HUES6 (cell line): ENCODE data around the gene ANKRD9.
"Not testable (repeated sequence)": the region's sequence is repeated elsewhere in the genome, so short reads cannot be mapped to it uniquely, and the experiment has no call there.

Source experiments
- H3K27ac ChIP-seq: 2 replicates; pipeline ENCODE4 v1.7.0; 2013; ENCODE audit warnings: low read depth, mild to moderate bottlenecking, low read length, inconsistent platforms
- H3K27me3 ChIP-seq: 2 replicates; pipeline ENCODE4 v1.6.1; 2013; ENCODE audit warnings: low read length; ENCODE audit not compliant: control insufficient read depth, insufficient read depth
- H3K36me3 ChIP-seq: 2 replicates; pipeline ENCODE4 v1.6.1; 2013; ENCODE audit warnings: low read length; ENCODE audit not compliant: control insufficient read depth, insufficient read depth
- H3K4me1 ChIP-seq: 2 replicates; pipeline ENCODE4 v1.6.1; 2013; ENCODE audit warnings: low read length; ENCODE audit not compliant: control insufficient read depth, insufficient read depth
- H3K4me3 ChIP-seq: 2 replicates; pipeline ENCODE4 v1.5.1; 2013; ENCODE audit warnings: low read depth, low read length
- H3K9ac ChIP-seq: one replicate; pipeline ENCODE4 v1.6.1; 2013; ENCODE audit warnings: mild to moderate bottlenecking, low read length
- H3K9me3 ChIP-seq: 2 replicates; pipeline ENCODE4 v1.6.1; 2013; ENCODE audit warnings: low read depth, low read length; ENCODE audit not compliant: control insufficient read depth, insufficient read depth

Gene ANKRD9

GRCh38 chr14:102530828-102531478 lies 21.4 kb upstream of the ANKRD9 start:
- Histone ChIP-seq H3K27ac (no peak overlapping the region), H3K4me1 (peaks cover 6% of the 10 kb centered on the region; the same call in 1 of the 2 replicates), H3K9me3 (no peaks in the 10 kb centered on the region), H3K27me3 (no peaks in the 10 kb centered on the region), H3K9ac (no peak overlapping the region), H3K4me3 (no peak overlapping the region), H3K36me3 (no peaks in the 10 kb centered on the region)

DNA sequence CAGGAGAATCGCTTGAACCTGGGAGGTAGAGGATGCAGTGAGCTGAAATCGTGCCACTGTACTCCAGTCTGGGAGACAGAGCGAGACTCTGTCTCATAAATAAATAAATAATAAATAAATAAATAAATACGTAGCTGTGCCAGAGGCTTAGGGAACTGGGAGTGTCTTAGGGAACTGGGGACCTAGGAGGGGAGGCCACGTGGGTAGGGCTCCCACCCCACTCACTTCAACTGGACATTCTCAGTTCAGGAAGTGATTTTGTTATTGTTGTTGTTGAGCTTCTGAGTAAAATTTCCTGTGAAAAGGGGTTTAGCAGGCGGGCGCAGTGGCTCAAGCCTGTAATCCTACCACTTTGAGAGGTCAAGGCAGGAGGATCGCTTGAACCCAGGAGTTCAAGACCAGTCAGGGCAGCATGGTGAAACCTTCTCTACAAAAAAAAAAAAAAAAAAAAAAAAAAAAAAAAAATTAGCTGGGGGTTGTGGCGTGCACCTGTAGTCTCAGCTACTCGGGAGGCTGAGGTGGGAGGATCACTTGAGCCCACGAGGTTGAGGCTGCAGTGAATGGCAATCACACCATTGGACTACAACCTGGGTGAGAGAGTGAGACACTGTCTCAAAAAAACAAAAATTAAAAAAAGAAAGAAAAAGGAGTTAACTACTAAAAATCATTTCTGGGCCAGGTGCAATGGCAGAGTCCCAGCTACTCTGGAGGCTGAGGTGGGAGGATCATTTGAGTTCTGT lies 19.0 kb upstream of the ANKRD9 start:
- H3K4me3 ChIP-seq, result no peak overlapping the region
- no peak overlapping the region for H3K9ac ChIP-seq
- H3K27ac ChIP-seq, result no peak overlapping the region
- H3K9me3 ChIP-seq, result no peaks in the 10 kb centered on the region
- peaks cover 19% of the 10 kb centered on the region for H3K4me1 ChIP-seq
- no peaks in the 10 kb centered on the region for H3K36me3 ChIP-seq
- H3K27me3 ChIP-seq, result no peaks in the 10 kb centered on the region

- Histone ChIP-seq H3K36me3 (no peaks in the 10 kb centered on the region), H3K4me3 (no peak overlapping the region), H3K9ac (no peak overlapping the region), H3K4me1 (peaks cover 19% of the 10 kb centered on the region), H3K9me3 (no peaks in the 10 kb centered on the region), H3K27me3 (no peaks in the 10 kb centered on the region), H3K27ac (no peak overlapping the region)
Measured at GRCh38 chr14:102525929-102526497, 16.4 kb upstream of the ANKRD9 start.

- Histone ChIP-seq H3K27ac (no peak overlapping the region; the same call in 1 of the 2 replicates), H3K4me3 (peak overlapping the region; percentile 73), H3K9ac (peak overlapping the region; percentile 61), H3K4me1 (peaks cover 16% of the 10 kb centered on the region), H3K27me3 (no peaks in the 10 kb centered on the region), H3K9me3 (no peaks in the 10 kb centered on the region), H3K36me3 (no peaks in the 10 kb centered on the region)
Measured at GRCh38 chr14:102525219-102525928, 15.8 kb upstream of the ANKRD9 start.

DNA sequence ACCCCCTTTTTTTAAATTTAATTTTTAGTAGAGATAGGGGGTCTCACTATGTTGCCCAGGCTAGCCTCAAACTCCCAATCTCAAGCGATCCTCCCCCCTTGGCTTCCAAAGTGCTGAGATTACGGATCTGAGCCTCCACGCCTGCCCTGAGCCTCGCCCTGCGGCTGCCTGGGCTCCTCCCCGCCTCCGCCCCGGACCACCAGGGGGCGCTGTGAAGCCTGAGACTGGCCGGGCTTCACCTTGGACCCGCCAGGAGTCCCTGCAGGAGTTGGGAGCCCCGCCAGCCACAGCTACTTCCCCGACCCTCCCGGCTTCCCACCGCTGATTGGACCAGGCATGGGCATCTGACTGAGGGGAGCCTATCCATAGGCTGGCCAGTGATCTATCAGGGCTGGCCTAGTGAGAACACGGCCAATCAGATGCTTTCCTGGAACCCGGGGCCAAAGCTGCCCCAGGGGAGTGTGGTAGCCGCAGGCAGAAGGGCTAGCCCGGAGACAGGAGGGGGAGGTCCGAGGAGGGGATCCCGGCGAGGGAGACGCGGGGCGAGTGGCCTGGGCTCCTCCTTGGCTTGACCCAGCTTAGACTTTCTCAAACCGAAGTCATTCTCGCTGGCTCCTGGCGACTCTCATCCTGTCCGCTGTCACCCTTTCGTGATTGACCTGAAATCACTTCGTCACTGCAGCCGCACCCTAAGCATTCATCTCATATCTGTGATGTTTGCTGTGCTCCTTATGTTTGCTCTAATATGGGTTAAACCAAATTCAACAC lies 15.1 kb upstream of the ANKRD9 start:
- H3K4me1 ChIP-seq, result peaks cover 16% of the 10 kb centered on the region
- H3K9ac ChIP-seq, result peak overlapping the region; percentile 61
- no peaks in the 10 kb centered on the region for H3K9me3 ChIP-seq
- no peaks in the 10 kb centered on the region for H3K36me3 ChIP-seq
- peak overlapping the region; percentile 73 for H3K4me3 ChIP-seq
- H3K27ac ChIP-seq, result no peak overlapping the region; the same call in 1 of the 2 replicates
- H3K27me3 ChIP-seq, result no peaks in the 10 kb centered on the region

GRCh38 chr14:102523569-102524450 lies 14.2 kb upstream of the ANKRD9 start:
- peak overlapping the region; percentile 11; the same call in 1 of the 2 replicates for H3K4me3 ChIP-seq
- H3K36me3 ChIP-seq, result no peaks in the 10 kb centered on the region
- H3K9me3 ChIP-seq, result no peaks in the 10 kb centered on the region
- no peaks in the 10 kb centered on the region for H3K27me3 ChIP-seq
- 0 out of 2 replicates have a peak overlapping the region, but pooled peaks have one; percentile 32 for H3K27ac ChIP-seq
- H3K9ac ChIP-seq, result no peak overlapping the region
- peaks cover 16% of the 10 kb centered on the region for H3K4me1 ChIP-seq

- Histone ChIP-seq H3K27me3 (no peaks in the 10 kb centered on the region), H3K4me1 (peaks cover 16% of the 10 kb centered on the region), H3K36me3 (no peaks in the 10 kb centered on the region), H3K27ac (no peak overlapping the region), H3K9ac (no peak overlapping the region), H3K9me3 (no peaks in the 10 kb centered on the region), H3K4me3 (no peak overlapping the region)
Measured at GRCh38 chr14:102523200-102523568, 13.6 kb upstream of the ANKRD9 start.

GRCh38 chr14:102519709-102520108 lies 10.1 kb upstream of the ANKRD9 start:
- H3K9me3 ChIP-seq, H3K27me3 ChIP-seq, H3K4me3 ChIP-seq, H3K4me1 ChIP-seq, H3K36me3 ChIP-seq, H3K27ac ChIP-seq, H3K9ac ChIP-seq: not testable (repeated sequence)

DNA sequence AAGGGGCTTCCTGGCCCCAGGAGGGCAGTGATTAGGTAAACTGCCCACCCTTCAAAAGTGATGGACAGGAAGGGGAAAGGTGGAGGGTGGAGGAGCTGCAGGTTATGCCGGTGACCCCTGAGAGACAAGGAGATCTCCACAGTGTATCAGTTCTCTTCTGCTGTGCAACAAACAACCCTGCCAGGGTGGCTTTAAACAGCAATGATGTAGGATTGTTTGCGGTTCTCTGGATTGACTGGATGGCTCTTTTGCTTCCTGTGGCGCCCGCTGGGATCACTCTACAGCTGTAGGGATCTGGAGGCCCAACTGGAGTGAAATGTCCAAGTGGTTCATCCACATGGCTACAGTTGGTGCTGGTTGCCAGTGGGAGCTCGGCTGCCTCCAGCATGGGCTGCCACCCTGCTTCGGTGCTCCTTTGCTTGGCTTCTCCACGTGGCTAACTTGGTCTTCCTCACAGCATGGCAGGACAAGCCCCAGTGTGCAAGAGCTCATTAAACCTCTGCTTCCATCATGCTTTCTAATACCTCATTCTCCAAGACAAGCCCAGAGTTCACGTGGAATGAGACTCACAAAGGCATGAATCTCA lies 8.6 kb upstream of the ANKRD9 start:
- Histone ChIP-seq H3K4me1 (0 out of 2 replicates have a peak, but pooled peaks cover 2% of the 10 kb centered on the region), H3K4me3 (no peak overlapping the region), H3K36me3 (no peaks in the 10 kb centered on the region), H3K9me3 (no peaks in the 10 kb centered on the region), H3K27ac (no peak overlapping the region), H3K27me3 (0 out of 2 replicates have a peak, but pooled peaks cover 4% of the 10 kb centered on the region), H3K9ac (no peak overlapping the region)
